ENCODE data around the gene PARD3.

Gene PARD3

GRCh38 chr10:34109495-34109894, 705.6 kb downstream of the PARD3 start:
- DNase-seq (ENCODE audit: insufficient read length, low spot score) (no peak), FAIRE-seq (no peak)
- no peak for TF ChIP-seq CTCF (IDR thresholded peaks at IDR 0.05; ENCODE audit: insufficient read depth, missing control alignments)

GRCh38 chr10:34107626-34108516, 707.2 kb downstream of the PARD3 start:
- no peak for DNase-seq (ENCODE audit: insufficient read length, low spot score)
- no peak for TF ChIP-seq CTCF (IDR thresholded peaks at IDR 0.05; ENCODE audit: insufficient read depth, missing control alignments)
- no peak for FAIRE-seq

GRCh38 chr10:34106356-34106885, 708.7 kb downstream of the PARD3 start:
- FAIRE-seq = no peak
- TF ChIP-seq CTCF (IDR thresholded peaks at IDR 0.05; ENCODE audit: insufficient read depth, missing control alignments) = no peak
- no peak for DNase-seq (ENCODE audit: insufficient read length, low spot score)

GRCh38 chr10:34104829-34105572, 710.1 kb downstream of the PARD3 start:
- no peak for DNase-seq (ENCODE audit: insufficient read length, low spot score)
- FAIRE-seq = no peak
- no peak for TF ChIP-seq CTCF (IDR thresholded peaks at IDR 0.05; ENCODE audit: insufficient read depth, missing control alignments)

- DNase-seq (ENCODE audit: insufficient read length, low spot score) (no peak), FAIRE-seq (no peak)
- no peak for TF ChIP-seq CTCF (IDR thresholded peaks at IDR 0.05; ENCODE audit: insufficient read depth, missing control alignments)
Measured at GRCh38 chr10:34102893-34103506, 712.1 kb downstream of the PARD3 start.

- no peak for DNase-seq (ENCODE audit: insufficient read length, low spot score)
- TF ChIP-seq CTCF (IDR thresholded peaks at IDR 0.05; ENCODE audit: insufficient read depth, missing control alignments) = no peak
- FAIRE-seq = no peak
Measured at GRCh38 chr10:34102237-34102673, 712.8 kb downstream of the PARD3 start.

All from D721Med (cell line).